HG02588 (cell line): ENCODE results near the gene ATP6V0D1.

Experiments used
- ATAC-seq: cut with Tn5 transposase; IDR thresholded peaks from one replicate; pipeline ENCODE4 v1.9.1; 2021; ENCODE audit warnings: mild to moderate bottlenecking, moderate library complexity; ENCODE audit not compliant: unreplicated experiment

ATP6V0D1 gene

DNA sequence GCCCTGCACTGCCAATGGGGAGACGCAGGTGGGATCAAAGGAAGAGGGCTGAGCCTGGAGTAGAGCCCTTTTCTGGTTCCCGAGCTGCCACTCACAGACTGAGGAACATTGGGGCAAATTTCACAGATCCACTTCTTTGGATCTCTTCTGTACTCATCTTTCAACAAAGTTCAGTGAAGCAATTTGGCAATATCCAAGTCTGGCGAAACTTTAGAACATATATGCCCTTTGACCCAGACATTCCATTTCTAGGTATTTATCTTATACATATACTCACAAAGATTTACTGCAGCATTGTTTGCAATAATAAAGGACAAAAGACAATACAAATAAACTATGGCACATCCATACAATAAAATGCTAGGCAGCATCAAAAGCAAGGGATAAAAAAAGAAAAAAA lies 69.6 kb downstream of the ATP6V0D1 start:
- ATAC-seq = no peak

DNA sequence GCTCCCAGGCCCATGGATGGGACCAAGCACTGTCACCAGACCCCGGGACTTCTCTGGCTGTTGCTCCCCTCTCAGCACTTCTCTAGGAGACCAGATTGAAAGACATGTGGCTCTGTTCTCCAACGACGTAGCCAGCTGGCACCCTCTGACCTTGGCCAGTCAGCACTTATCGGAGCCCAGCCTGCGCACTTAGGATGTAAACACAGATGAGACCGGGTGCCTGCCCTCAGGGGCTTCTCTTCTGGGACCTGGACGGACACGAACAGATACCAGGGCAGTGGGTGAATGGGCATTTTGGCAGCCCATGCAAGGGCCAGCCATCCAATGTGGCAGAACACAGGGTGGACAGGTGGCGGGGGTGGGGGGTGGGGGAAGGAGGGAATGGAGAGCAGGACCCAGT lies 71.3 kb downstream of the ATP6V0D1 start:
- no peak for ATAC-seq

DNA sequence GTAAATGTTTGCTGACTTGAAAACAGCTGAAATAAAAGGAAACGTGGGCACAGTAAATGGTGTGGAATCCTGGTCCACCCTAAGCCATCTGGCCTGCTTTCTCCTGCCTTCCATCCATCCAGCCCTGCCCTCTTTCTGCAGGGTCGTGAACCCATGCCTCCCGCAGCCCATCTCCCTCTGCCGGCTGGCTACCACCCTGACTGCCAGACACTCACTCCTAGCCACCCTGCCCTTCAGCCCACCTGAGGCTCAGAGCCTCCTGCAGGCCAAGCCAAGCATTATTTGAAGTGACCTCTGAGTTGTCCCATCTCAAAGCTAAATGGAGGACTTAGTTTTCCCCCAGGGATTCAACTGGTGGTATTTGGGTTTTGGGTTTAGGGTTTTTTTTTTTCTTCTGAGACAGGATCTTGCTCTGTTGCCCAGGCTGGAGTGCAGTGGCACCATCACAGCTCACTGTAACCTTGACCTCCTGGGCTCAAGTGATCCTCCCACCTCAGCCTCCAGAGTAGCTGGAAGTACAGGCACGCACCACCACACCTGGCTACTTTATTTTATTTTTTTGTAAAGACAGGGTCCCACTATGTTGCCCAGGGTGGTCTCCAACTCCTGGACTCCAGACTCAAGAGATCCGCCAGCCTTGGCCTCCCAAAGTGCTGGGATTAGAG lies 73.0 kb downstream of the ATP6V0D1 start:
- ATAC-seq = no peak

DNA sequence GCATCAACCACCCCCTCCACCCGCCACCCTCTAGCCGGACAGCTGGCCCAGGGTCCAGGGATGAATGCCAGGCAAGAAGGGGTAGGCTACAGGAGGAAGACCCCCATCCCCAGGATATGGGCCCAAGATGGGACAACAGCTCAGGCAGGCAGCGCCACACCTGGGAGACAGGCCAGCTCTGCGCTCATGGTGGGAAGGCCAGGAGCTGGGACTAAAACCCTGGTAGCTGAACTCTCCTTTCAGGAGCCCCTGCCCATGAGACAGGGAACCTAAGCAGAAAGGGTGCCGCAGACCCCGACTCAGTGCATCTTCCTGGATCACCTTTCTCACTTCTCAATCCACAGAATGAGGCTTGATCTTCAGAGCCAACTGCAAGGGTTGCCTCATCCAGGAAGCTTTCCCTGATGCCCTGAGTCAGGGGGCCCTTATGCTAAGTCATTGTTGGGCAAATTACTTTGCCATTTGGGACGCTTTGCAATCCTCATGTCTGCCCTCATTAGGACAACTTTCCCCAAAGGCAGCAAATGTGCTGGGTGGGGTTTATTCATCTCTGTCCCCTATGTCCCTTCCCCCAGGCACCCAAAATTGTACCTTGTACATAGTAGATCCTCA lies 73.7 kb downstream of the ATP6V0D1 start:
- no peak for ATAC-seq

DNA sequence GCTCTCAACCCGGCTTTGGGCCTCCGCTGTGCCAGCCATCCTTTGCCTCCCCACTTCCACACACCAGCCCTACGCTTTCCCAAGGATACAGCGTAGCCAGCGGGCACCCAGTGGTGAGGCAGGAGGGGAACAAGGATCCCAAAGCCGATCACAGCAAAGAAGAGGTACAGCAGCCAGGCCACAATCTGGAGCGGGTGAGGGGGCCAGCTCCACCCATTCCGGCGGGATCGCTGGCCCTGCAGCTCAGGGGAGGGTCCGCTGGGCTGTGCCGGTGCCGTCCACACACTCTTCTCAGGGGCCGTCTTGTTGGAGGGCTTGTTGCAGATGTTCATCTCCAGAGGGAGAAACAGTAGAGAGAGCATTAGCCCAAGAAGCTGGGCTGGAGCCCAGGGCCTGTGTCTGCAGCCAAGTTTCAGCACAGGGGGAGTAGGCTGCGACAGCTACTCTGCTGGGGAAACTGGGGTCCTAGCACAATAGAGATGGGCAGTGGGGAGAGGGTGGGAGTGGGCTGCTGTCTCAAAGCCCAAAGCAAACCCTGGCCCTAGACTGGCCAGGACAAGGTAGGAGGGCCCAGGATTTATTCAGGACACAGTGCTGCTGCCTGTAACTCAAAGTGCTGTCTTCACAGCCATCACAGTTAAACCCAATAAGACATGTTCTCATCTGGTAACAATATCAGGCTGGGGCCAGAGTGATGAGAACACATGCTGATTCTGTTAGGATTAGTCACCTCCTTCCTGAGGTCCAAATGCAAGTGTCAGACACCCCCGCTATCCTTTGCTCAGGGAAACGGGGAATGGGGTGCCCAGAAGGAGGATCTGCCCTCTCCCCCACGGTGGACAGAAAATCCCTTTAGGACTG lies 74.6 kb downstream of the ATP6V0D1 start:
- no peak for ATAC-seq

DNA sequence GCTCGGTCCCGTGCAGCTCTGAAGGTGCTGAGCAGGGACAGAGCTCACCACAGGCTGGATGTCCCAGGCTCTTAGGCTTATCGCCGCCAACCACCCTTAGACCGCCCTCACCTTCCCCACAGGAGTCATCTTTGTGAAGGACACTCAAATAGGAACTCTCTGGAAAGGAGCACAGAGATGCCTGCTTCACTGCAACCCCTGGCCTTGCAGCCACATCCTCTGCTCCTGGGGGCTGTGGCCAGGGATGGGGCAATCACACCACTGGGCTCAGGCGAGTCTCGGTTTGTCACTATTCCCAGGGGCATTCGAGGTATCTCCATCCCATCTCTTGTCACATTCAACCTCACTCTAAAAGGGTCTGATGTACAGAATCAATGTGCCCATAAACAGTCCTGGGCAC lies 75.6 kb downstream of the ATP6V0D1 start:
- no peak for ATAC-seq

DNA sequence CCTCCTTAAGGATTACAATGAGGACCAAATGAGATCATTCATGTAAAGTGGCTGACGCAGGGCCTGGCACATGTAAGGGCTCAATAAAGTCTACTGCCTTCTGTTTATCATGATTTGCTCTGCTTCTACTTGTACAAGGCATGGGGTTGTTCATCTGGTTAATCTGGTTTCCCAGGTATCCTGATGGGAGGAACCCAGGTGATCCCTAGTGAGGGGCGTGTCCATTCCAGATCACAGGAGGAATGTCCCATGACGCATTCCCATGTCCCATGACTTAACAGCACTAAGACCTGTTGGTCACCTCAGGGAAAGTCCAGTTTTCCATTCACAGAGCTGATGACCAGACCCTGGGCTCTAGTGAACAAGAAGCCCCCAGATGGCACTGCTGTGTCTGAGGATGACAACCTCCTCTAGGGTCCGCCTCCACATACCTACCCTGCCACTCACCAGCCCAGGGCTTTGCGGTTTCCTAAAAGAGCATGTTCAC lies 76.2 kb downstream of the ATP6V0D1 start:
- no peak for ATAC-seq

DNA sequence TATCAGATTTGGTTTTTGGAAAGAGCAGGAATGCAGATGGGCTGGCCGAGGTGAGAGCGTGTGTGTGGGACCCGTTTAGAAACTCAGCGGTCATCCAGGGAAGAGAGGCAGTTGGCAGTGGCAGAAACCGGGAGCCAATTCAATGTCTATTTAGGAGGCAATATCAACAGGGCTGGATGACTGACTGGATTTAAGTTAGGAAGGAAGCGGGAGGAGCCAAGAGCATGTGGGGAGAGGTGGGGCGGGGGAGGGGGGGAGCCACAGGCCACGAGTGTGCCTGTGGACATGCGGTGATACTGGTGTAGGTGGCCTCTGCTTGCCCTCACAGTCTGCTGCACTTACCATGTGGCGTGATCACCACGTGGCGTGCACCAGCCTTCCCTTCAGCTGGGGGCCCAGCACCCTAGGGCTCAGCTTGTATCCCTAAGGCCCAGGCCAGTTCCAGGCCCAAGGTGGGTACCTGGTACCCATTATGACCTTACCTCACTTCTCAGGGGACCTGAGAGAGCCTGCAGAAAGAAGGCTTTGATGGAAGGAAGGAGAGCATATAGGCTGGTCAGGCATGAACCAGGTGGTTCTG lies 76.9 kb downstream of the ATP6V0D1 start:
- ATAC-seq = no peak

DNA sequence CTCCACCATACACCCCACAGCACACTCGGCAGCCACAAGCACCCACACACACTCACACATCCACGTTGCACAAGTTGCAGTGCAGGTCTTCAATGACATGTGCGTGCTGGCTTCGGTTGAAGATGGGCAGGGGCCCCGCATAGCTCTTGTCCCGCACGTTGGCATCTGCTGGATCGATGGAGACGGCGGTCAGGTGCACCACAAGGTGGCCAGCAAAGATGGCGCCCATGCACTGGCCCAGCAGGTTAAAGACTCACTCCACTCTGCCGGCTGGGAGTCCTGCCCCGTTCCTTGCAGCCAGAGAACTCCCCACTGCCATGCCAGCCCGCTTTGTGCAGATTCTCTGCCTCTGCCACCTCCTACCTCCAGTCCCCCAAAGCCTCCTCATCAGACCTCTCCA lies 80.1 kb downstream of the ATP6V0D1 start:
- no peak for ATAC-seq

DNA sequence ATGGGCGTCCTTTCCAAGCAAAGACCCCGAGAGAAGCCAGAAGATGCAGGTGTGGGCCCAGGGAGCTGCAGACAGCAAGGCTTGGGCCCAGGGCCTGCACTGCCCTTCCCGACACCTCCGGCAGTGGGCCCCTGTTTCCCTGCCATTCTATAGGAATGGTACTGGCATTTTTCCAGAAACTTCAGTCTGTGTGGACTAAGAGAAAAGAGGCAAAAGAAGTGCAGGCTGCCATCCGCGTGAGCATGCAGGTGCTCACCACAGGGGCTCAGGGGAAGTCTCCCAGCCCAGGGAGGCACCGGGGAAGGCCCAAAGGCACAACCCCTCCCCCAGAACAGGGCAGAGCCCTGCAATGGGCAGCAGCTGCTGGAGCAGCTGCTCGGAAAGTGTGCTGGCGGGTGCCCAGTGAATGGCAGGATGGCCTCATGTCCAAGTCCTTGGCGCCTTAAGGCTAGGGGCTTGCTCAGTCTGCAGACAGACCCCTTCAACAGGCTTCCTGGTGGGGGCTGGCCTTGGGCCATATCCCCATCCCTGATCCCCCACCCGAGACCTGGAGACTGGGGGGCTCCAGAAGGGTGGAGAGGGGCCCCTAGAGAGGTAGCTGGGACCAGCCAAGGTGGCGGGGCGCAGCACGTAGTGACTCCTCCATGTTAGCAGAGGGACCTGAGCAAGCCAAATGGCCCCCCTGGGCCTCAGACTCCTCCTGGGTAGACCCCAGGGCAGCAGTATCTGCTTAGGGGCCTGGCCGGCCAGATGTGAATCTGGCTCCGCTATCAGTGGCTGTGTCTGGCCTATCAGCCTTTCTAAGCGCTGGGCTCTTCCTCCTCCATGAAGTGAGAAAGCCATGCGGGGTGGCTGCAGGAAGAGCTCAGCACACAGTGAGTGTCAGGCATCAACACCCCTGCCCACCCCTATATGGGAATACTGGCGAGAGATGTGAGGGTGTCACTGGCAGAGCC lies 80.9 kb downstream of the ATP6V0D1 start:
- no peak for ATAC-seq

DNA sequence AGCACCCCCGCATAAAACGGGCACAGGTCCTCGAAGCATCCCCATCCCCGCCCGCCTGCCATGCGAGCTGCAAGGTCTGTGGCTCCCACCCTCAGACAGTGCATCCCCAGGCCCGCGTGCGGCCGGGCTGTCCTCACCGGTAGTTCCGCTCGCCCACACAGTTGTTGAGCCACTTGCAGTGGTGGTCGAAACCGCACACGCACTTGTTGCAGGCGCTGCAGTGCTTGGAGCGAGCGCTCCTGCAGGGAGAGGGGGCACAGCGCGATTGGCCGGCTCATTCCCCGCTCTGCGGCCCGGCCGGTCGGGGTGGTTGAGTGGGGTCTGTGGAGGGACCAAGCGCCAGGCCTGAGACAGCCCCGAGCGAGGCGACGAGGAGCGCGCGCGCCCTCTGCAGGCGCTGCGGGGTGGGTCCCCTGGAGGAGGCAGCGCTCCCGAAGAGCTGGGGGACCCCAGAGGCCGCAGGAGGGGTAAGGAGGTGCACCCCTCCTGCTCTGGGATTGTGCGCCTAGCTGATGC lies 81.7 kb downstream of the ATP6V0D1 start:
- no peak for ATAC-seq

DNA sequence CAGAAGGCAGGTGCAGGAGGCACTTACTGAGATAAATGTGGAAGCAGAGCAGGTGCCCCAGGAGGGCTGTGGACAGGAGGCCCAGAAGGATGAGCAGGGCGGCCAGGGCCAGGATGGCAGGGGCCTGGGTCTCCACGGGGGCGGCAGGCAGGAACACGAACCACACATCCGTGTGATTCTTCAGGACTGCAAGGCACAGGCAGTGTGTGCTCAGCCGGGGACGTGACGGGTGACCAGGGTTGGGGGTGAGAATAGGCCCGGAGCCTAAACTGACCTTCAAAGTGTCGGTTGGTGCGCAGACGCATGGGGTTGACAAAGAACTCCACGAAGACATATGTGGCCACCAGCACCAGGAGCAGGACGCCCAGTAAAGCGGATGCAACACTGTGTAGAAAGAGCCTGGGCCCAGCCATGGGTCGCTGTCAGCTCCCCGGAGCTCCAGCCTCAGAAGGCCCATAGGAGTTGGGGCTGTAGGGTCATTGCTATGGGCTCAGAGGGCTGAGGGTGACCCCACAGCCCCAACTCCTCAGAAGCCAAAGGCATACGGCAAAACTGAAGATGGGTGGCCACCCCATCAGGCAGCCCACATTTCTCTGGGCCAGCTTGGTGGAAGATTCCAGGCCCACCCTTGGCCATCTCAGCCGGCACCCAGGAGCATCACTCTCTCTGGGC lies 82.3 kb downstream of the ATP6V0D1 start:
- ATAC-seq = no peak

DNA sequence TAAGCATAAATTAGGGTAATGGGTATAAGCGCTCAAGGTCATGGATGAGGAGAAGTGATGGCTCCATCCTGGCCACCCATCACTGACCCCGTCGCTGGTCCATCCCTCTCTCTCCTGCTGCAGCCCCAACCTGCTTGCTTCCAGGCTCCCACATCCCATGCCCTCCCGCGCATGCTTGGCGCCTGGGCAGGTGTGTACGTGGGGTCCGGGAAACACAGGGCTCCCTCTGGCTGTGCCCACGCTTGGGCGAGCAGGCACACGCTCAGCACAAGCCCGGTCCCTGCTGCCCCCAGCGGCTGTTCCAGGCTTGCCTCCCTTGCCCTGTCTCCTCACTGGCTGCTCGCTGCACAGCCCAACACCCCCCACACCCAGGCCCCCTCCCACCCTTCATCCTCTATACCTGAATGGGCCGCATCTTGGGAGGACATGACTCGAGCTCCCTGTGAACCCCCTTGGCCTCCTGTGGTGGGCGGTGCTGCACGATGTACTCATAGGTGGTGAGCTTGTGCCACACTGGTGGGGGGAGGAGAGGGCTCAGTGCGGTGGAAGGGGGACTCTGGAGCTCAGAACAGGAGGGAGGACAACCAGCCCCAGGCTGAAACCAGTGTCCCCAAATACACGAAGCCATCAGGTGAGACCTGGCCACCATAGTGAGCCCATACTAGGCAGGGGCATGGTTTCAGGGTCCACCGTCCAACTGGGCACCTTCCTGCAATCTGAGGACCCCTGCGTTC lies 83.0 kb downstream of the ATP6V0D1 start:
- ATAC-seq = no peak

DNA sequence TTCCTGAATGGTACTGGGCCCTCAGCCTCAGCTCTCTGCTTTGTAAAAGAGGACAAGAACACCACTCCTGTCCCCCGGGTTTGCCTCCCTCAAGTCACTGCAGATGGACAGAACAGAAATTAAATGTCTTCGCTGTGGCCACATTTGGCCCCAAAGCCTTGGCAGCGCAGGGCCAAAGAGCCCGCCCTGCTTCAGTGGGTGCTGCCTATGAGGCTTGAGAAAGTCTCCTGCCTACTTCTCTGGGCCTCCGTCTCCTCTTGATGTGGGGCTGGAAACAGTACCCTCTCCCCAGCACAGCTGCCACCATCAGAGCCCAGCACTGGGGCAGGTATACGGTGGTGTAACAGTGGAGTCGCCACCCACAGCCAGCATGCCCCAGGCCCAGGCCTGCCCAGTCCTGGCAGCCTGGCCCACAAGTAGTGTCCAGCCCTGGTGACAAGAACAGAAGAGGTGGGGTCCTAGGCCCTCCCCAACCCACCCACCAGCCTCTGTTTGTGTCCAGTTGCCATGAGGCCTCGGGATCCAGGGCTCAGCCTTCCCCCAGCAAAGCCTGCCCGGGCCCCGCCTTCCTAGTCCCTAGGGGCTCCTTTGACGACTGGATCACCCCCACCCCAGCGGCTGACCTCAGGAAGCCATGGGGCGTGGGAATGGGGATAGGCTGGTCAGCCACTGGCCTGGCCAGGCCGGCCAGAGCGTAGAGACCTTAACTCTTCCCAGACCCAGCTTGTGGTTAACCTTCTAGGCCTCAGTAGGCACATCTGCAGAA lies 83.7 kb downstream of the ATP6V0D1 start:
- ATAC-seq = no peak

DNA sequence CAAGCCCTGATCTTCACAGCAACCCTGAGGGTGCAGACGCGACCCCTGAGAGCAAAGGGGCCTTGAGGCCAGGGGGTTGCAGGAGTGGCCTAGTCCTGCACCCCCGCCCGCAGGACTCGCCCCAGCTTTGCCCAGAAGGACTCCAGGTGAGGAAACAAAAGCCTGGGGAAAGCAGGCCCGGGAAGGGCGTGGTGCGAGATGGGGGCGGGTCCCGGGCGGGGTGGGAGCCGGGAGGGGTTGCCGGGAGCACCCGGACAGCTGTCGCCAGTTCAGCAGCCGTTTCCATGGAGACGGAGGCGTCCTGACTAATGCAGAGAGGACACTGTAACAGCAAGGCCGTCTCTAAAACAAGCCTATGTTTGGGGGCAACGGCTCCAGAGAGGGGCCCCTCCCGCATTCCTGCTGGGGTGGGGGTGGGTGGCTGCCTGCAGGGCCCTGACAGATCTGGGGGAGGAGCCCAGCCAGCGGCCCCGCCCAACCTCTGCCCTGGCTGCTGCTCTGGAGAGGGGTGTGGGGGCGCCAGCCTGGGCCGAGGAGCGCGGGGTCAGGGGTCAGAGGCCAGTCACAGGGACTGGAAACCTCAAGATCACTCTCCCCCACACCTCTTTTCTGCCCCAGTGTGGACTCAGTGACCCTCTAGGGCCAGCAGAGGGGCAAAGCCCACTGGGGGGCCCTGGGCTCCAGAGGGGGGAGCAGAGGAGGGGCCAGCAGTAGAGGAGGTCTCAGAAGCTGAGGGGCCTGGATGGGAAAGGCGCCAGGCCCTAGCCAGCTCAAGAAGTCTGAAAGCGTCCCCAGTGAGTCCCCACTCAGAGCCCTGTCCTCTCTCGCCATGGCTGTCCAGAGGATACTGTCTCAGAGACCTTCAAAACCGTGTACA lies 84.6 kb downstream of the ATP6V0D1 start:
- ATAC-seq = no peak

DNA sequence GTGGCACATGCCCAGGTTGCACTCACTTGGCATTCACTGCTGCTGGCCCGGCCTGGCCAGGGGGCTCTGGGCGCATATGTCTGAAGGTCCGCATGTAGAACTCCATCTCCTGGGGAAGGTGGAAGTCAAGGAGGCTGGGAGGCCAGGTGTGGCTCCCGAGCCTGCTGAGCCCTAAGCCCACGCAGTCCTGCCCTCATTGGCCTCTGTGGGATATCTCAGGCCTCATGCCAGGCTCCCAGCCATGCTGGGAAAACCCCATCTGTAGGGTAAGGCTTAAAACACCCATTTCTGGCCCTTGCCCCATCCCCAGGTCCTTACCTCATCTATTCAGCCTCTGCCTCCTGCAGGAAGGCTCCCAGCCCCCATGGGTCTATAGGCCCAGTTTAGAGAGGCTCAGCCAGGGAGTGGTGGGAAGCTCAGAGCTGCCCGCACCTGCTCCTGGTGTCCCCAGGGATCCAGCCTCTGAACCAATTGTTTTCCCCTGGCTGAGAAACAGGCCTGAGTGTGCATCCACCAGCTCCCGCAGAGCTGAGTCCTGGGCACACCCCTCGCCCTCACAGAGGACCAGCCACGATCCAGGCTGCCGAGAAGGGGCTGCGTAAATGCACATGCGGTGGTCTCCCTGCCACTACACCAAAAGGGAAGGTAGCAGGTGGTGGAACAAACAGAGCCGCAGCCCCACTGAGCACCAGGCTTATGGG lies 85.3 kb downstream of the ATP6V0D1 start:
- no peak for ATAC-seq

DNA sequence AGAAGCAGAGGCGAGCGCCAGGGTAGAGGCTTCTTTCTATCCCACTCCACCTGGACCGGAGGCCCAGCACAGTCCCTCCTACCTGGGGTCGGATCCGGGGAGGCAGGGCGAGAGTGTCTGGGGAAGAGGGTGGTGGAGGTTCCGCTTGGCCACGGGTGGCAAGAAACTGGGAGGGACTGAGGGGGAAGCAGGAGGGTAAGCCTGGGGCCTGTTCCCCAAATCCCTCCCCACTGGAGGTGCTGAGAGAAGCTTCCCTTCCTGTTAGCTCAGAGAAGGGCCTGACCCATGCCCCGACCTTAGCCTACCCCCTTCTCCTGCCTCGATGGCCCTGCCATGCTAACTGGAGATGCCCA lies 85.9 kb downstream of the ATP6V0D1 start:
- ATAC-seq = no peak
